NK-92 treated with Interleukin-12 subunit alpha and Interleukin-12 subunit beta, amount 100 ng/mL, for 24 hours (cell line): ENCODE results near the gene TGDS.
"Not testable (repeated sequence)": the region's sequence is repeated elsewhere in the genome, so short reads cannot be mapped to it uniquely, and the experiment has no call there.

Experiments
- DNase-seq: peaks from one replicate; lab custom pipeline; 2025; lab: John Stamatoyannopoulos, UW

Gene TGDS

DNA sequence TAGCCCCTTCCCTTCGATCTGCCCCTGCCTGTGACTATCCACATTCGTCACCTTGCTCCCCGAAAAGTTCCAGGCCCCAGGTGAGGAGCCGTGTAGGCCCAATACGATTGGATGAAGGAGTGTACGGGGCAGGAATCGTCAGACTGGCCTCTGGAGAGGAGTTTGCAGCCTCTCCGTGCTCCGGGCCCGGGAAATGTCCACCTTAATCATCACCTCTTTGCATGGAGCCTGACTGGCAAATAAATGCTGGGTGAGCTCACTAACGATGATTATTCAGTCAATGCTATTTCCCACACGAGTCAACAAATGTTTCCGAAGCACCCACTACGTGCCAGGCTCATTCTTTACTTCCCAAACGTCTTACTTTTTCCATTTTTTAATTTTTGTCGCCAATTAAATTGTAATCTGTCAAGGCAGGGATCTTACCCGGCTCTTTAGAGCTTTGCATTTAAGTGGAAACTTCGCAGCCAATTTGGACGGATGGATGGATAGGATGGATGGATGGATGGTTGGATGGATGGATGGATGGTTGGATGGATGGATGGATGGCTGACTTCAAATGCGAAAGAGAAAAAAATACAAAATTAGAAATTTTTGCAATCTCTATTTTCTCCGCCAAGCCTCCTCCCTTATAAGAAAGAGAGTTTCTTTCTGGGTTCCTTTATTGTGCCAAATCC lies 45.8 kb downstream of the TGDS start:
- DNase-seq = no peak

DNA sequence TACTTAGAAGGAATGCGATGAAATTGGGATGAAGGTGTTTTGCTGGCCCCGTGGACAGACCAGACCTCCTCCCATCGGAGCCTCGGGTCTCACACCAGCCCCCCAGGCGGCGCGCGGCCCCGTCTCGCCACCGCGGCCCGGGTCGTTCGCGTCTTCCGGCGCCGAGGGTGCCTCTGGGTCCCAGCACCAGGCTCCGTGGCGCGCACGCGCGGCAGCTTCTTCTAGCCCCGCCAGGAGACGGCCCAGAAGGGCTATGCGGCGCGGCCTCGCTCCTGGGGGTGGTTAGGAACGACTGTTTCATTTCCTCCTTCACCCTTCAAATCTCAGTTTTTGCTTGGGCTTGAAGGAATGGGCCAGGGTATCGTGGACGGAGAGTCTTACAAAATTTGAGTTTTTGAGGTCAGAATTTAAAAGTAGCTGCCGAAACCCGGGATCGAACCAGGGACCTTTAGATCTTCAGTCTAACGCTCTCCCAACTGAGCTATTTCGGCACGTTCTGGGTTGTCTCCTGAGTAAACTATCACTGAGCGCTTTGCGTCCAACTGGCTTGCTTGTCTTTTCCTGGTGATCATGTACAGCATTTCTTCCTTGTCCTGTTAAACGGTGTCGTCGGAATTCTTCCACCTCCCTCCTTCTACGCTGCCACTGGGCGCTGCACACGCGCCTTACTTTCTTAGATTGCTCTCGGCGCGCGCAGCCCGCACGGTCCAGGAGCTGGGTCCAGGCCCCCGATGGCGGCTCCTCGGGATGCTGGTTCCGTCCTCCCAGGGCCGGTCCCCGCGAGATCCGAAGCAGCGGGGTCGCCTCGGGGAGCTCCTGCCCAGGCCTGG lies 46.5 kb downstream of the TGDS start:
- peak; percentile 87 for DNase-seq

DNA sequence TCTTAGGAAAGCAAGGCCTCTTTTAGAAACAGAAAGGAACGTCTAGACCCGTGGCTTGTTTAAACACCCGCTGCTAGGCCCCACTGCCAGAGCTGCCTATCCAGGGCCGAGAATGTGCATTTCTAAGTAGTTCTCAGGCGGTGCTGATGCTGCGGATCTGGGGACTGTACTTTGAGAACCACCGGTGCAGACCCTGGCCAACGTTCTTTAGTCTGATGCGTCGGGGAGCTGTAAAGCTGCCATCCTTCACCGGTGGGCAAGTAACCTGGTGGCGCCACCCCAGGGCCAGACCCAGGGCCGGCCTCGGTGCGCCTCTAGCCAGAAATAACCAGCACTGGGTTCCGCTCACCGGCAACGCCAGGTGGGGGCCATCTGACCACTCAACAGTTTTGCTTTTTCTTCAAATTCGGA lies 47.1 kb downstream of the TGDS start:
- peak; percentile 75 for DNase-seq

DNA sequence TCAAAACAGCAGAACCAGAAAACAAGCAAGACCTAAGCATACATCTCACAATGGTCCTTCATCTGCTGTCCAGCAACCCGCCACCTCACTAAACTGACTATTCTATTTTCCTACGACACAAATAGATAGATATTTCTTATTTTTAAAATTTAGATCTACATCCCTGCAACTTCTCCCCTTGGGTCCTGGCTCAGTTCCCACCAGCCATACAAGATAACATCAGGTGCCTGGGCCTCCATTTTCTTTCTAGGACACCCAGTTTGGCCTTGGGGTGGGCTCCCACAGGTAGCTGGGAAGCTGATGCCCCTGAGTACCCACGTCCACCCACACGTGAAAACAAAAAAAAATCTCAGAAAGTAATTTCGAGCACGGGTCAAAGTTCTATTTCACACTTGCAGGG lies 47.6 kb downstream of the TGDS start:
- DNase-seq = no peak

DNA sequence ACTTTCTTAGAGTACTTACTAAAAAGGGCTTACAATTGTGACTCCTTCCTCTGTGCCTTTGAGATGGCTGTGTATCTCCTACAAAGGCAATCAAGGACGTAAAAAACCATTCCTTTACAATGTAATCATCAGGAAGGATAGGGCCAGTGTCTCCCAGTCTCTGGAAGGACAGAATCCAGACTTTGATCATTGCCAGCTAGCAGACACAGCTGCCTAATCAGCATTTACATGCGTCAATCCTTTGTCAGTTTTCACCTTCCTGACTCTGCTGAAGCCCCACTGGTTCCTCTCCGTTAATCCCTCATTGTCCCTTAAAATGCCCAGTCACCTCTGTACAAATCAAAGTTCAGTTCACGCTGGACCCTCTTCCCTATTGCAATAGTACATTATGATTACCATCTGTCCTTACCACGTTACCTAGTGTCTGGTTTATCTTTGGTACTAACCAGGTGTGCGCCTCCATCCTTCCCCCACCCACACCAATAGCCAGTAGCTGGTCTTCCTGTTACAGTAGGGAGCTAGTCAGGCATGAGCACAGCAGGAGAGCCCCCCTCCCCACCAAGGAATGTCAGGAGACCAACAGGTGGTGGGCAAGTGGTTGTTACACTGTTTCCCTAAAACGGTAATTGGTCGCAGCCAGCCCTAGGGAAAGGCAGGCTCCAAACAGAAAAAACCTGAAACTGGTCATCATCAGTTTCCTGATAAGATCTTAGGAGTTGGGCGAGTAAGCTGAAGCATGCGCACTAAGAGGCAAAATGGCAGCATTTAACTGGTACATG lies 49.7 kb downstream of the TGDS start:
- no peak for DNase-seq

DNA sequence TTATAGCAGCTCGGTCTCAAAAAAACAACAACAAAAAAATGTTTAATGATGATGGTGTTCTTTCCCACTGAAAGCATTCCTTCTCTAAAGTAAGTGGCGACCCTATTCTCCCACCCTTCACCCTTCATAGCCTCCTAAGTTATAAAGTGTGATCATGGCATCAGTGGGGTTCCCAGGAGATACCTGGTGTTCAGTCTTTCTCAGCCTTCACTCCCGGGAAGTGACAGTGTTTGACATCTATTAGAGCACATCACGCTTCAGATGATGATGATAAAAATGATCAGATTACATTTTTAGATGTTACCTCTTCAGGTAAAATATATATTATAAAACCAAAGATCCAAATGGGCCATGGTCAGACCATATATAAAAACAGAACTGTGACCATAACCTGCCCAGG lies 51.0 kb downstream of the TGDS start:
- no peak for DNase-seq

DNA sequence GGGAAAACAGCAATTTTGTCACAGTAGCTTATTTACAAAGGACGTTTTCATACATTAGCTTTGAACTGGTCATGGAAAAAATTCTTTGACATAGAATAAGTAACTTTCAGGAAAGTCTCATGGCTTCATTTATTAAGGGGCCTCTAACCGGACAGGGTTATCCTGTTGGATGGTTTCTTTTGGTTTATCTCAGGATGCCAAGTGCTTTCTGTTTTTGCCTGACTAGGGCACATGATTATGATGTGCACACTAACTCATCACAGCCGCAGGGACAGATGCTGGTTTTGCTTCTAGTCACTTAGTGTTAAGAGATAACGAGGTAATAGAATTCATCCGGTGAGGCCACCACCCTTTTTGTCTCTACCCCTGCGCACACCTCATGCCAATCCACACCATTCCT lies 53.0 kb downstream of the TGDS start:
- DNase-seq = no peak

DNA sequence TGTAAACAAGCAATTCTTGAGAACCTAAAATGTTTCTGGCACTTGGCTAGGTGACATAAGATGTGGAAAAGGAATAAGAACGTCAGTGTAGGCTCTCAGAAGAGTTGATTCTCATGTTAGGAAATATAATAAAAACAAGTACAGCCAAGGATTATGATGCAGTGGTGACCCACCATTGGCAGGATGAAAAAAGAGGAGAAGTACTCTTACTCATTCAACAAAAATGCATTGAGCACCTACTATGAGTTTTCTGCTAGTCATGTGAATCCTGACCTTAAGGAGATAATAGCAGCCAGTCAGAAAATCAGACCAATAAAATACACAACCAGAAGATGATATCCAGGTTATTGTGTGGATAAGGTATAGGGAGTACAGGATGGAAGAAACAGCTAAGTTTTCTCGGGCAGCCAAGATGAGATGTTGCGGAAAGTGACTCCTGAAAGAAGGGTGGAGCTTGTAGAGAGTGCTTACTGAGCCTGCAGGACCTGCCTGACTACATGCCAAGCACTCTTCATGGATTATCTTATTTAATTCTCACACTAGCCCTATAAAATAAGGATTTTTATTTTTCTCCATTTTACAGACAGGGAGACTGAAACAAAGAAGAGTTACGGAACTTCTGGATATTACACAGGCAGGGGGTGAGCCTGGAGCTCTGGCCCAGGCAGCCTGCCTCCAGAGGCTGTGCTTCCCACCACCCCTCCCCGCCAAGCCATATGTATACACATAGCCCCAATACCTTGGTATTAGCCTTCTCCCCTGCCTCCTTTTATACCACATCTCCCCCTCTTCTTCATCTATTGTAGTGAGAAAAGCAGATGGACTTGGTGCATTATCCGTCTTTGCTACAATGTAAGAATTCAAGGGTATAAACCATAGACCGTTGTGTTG lies 58.0 kb downstream of the TGDS start:
- no peak for DNase-seq

DNA sequence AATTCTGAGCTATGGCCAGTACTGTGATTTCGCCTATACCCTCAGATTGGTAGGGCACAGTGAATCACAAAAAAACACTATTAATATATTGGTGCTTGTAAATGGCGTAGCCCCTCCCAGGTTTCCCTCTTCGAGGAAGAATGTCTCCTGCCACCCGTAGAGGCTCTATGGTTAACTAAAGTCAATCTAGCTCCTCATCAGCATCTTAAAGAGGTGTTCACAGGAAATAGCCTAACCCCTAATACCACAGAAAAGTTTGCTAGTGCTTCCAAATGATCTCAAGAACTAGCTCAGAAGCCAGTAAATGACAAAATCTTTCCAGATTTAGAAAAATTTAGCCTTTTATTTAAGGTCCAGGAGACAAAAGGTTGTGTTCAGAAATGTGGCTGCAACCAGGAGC lies 60.2 kb downstream of the TGDS start:
- no peak for DNase-seq

DNA sequence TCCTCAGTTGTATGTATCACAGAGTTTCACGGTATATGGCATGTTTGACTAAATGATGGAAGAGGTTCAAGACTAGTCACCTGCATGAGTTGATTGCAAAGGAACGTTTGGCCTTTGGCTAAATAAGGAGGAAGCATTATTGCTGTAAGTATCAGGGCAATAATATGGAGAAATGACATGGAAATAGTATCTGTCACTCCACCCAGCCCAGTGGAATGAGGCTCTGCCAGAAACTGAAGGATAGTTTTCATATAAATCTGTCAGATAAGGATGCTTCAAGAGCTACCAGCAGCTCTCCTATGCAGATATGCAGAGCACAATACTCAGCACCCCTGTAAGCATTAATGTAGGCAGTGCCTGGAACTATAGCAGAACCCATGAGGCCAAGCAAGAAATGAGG lies 60.7 kb downstream of the TGDS start:
- no peak for DNase-seq

DNA sequence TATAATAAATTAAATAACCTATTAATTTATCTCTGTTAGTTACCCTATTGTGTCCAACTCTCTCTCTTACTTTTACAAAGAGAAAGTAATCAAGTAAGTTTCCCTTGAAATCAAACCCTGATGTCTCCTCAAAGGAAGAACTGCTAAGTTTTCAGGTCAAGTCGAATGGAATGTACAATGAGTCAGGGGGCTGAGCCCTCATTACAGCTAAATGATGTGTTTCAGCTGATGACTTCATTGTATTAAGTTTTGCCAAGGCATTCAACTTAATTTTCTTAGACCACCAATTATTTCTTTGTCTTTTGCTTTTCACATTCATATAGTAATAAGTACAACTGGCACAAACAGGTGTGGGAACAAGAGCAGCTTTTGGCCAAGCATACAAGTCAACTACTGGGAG lies 61.8 kb downstream of the TGDS start:
- no peak for DNase-seq

DNA sequence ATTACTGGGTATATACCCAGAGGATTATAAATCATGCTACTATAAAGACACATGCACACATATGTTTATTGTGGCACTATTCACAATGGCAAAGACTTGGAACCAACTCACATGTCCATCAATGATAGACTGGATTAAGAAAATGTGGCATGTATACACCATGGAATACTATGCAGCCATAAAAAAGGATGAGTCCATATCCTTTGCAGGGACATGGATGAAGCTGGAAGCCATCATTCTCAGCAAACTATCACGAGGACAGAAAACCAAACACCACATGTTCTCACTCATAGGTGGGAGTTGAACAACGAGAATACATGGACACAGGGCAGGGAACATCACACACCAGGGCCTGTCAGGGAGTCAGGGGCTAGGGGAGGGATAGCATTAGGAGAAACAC lies 63.7 kb downstream of the TGDS start:
- not testable (repeated sequence) for DNase-seq

DNA sequence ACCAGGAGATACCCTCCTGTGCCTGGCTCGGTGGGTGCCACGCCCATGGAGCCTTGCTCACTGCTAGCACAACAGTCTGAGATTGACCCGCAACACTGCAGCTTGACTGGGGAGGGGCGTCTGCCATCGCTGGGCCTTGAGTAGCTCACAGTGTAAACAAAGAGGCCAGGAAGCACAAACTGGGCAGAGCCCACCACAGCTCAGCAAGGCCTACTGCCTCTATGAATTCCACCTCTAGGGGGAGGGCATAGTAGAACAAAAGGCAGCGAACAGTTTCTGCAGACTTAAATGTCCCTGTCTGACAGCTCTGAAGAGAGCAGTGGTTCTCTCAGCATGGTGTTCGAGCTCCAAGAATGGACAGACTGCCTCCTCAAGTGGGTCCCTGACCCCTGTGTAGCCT lies 69.0 kb downstream of the TGDS start:
- DNase-seq = not testable (repeated sequence)

DNA sequence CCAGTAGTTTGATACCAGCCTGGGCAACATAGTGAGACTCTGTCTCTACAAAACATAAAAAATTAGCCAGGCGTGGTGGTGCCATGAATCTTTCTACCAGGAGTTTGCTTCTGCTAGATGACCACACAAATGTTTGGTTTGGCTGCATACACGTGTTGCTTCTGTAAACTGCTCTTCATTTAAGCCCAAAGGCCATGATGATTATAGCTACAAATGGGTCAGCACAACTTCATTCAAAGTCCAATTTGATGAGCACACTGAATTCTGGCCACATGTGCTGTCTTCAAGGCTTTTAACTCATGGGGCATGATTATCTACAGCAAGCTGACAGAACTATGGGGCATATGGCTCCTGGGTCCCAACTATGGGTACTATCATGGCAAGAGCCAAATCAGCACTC lies 70.2 kb downstream of the TGDS start:
- no peak for DNase-seq

DNA sequence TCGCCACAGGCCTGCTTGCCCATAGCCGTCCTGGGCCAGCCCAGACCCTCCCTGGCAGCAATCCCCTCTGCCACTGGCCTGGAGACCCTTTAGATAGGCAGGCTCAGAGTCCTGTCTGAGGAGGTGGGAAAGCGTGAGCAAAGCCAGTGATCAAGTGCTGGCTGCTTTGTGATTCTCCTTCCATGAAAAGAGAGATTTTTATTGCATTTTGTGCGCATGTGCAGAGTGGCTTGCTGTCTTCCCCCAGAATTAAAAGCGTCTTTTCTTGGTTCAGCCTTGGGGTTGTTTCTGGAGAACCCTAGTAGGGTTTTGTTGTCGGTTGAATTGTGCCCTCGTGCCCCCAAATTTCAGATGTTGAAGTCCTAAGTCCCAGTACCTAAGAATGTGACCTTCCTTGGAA lies 71.5 kb downstream of the TGDS start:
- DNase-seq = no peak
